Hematopoietic multipotent progenitor cell treated with erythropoietin and hydrocortisone succinate and interleukin-3 and kit ligand, for 6 days (in vitro differentiated cells): Measurements from ENCODE around the gene ADGRF5.
"Not testable (repeated sequence)": the region's sequence is repeated elsewhere in the genome, so short reads cannot be mapped to it uniquely, and the experiment has no call there.

ENCODE experiments used
- DNase-seq: peaks from one replicate; pipeline ENCODE4 v3.0.0-alpha.2; 2015

The ADGRF5 gene

DNA sequence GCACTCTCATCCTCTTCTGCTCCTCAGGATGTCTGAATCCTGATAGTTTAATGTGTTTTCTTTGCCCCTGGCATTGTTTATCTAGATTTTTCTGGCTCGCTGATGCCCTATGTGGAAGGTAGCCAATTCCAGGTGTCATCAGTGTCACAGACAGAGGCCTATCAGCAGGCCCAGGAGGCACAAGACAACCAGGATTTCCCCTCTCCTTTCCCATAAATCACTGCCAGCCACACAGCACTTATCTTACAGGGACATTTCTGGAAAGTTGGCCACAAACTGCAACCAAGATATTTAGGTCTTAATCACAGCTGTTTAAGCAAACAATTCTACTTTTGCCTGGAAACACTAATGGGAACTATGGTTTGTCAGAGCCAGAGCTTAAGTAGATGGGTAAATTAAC lies 28.1 kb downstream of the ADGRF5 start:
- DNase-seq: no peak

DNA sequence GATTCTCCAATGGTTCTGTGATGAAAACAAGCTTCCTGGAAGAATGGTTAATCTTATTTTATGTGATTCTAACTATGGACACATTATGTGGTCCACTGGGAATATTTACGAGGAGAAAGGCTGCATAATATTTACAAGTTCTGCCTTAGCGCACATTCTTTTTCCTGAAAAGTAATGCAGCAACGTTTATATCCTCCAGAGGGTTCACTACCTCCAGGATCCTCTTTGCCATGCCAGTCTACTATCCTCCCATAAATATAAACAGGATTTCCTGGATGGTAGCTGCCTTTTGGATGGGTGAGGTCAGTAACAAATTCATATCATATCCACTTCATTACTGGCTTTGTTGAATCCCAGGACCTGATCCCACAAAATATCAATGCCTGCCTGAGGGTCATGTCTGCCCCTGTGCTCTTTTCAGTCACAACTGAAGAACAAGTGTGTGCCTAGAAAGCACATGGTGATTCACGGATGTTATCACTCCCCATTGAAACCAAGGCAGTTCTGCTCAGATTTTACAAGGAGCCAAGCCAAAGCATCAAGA lies 30.4 kb downstream of the ADGRF5 start:
- no peak for DNase-seq

DNA sequence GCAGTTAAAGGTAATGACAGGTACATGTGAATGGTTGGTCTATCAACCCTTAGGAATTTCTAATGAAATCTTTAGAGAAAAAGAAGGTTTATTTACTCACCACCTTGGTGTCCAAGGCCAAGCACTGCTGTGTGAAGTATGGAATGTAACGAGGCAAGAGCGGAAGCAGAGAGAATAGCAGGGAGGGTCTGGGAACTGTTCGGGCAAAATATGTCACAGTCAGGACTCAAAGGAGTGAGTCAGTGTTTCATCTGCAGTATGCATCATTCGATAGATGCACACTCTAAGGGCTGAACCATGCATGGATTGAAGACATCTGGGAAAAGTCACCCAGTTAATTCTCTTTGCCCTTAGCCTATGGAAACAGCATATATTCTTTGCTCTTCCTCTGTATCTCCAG lies 33.2 kb downstream of the ADGRF5 start:
- no peak for DNase-seq

DNA sequence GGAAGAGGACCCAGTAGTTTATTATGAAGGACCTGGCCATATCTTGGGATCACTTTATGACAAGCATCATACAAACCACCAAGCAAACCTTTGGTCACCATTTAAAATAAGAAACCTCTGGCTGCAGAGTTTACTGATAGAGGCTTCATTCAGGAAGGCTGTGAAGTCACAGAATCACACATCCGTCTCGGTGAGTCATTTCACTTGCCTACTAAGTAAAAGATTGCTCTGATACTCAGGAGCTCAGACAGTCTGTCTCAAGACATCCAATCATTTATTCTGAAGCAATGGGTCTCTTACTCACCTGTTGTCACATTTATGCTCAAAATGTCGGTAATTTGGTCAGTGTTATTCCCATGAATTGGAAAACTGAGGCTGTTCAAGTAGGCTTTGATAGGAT lies 33.7 kb downstream of the ADGRF5 start:
- DNase-seq: no peak

DNA sequence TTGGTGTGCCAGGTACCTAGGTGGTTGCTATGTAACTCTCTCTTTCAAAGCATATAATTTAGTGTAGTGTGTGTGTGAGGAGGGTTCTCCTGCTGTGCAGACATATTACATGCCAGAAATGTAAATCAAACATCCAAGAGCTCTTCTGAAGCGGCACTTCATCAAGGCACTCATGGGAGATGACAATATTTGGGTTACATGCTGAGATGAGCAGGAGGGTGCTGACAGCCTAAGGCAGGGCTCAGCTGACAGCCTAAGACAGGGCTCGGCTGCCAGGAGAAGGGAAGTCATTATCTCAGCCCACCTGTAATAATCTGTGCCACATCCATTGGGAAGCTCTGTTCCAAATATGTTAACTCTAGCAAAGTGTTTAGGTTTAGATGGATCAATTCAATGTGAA lies 39.1 kb downstream of the ADGRF5 start:
- no peak for DNase-seq

DNA sequence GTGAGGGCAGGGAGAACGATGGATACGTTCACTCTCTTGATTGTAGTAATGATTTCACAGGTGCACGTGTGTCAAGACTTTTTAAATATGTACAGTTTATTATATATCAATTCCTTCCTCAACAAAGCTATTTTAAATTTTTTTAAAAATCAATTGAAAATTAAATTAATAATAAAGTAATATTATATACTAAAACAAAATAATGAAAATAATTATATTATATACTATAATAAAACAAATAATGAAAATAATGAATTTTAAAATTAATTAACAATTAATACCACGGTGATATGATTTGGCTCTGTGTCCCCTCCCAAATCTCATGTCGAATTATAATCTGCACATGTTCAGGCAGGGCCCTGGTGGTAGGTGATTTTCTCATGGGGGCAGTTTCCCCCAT lies 42.7 kb downstream of the ADGRF5 start:
- DNase-seq: no peak

DNA sequence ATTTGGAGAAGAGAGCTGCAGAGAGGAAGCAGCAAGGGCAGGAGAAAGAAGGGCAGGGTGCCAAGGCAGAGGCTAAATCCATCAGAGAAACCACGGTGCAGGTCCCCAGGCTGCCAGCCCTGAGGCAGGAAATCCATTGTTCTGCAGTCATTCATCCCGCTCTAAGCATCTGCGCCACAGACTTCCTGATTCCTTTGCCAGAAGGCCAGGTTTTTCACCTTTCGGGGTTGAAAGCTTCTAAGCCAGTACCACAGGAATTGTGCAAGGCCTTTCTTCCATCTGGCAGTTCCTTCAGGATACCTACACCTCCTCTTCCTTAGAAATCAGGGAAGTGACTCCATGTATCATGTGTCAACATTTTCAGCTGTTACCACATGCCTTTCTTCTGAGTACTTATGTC lies 45.6 kb downstream of the ADGRF5 start:
- DNase-seq: no peak

DNA sequence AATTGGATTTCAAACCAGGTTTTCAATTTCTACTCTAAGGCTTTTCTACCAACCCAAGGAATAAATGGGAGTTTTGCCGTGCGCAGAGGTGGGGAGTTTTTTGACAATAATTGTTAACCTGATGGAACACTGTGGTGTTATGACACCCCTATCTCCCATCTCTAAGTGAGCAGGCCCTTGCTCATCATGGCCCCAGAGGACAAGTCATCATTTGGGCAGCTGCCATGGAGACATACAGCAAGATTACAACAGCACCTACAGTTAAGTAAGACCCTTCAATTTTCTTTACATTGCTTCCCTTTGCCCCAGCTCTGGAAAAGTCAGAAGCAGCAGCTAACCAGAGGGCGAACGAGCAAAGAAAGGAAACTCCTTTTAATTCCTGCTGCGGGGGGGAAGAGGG lies 54.3 kb downstream of the ADGRF5 start:
- DNase-seq: no peak

DNA sequence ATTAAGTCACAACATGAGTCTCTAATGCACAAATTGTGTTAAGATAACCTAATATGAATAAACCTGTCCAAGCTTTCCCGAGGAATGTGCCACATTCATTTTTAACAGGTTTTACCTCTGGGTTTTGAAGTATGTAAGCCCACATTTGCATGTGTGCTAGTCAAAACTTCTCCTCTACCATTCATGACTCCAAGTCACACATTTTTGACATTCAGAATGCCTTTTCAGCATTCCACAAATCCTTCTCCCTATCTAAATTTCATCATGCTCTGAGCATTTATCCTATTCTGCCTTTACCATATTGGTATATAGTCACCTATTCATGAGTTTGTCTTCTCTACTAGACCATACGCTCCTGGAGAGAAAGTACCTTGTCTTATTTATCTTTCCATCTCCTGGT lies 56.5 kb downstream of the ADGRF5 start:
- no peak for DNase-seq

DNA sequence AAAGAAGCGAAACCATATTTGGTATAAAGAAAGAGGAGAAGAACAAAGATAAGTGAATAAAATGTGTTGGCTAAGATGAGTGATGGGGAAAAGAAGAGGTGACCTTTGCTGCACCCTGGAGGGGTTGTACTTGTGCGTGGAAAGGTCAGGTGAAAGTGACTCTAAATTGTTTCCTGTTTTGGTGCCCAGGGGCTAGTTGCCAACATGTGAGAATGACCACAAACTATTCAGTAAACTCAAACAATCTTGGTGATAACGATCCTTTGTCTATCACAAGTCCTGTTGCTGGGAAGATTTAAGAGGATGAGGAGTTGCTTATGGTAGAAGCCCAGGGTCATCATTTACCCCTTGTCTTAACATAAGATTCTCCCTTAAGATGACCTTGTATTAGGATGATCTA lies 57.9 kb downstream of the ADGRF5 start:
- no peak for DNase-seq

DNA sequence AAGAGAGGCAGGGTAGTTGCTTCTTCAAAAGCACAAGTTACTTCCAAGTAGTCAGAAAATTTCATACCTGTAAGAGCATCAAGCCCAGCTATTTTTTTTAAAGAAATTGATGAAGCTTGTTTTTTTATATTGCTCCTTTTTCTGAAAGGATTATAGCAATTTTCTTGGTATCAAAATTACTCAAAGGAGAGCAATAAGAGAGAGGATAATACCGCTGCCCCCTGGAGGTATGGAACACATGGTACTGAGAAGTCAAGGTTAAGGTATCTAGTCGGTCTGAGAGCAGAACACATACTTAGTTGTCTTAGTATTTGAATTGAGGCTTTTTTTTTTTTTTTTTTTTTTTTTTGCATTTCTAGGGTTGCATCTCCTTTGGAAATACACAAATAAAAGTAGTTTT lies 59.4 kb downstream of the ADGRF5 start:
- DNase-seq: peak; percentile 24

DNA sequence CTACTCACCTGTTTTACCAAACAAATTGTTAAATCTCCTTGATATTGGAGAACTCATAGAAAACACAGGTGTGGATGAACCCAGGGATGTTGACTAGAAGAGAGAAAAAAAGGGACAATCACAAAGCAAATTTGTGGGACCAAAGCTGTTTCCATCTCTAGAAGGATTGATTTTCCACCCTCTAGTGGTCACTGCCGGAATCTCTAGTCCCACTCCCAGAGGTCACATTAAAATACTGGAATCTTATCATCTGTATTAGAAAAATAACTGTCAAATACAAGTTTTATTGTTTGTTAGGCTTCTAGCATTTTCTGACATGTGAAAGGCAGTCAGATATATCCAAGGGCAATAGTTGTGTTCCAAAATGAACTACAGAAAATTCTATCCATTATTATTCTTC lies 65.8 kb downstream of the ADGRF5 start:
- peak; percentile 60 for DNase-seq

DNA sequence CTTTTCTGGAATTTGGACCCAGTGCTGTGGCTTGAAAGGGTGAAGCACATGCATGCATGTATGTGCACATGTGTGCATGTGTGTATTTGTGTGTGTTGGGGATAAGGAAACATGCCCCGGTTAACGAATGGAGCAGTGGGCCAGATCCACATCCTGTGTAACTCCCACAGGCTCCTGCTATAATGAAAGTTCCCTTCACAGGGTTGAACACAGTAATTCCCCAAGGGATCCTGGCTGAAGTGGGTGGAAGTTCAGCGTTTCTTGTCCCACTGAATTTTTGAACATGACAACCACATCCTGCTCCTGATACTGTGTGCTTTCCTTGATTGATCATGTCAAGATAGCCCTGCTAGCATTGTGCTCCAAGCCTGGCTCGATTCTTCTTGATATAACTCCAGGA lies 70.2 kb downstream of the ADGRF5 start:
- not testable (repeated sequence) for DNase-seq

DNA sequence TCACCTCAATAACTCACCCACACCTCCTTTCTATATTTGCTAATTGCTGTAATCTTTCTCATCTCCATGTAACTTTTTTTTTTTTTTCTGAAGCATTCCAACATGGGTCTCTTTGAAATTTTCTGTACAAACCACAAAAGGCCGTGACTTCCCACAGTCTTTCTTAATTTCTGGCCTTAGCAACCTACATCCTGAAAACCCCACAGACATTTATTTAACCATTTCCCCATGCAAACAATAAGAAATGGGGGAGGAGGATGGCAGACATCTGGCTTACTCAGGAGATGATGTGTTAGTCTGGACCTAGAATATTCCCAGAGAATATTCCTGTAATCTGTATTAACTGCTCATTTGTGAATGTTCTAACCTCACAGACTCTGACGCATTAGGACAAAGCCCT lies 70.9 kb downstream of the ADGRF5 start:
- DNase-seq: no peak

DNA sequence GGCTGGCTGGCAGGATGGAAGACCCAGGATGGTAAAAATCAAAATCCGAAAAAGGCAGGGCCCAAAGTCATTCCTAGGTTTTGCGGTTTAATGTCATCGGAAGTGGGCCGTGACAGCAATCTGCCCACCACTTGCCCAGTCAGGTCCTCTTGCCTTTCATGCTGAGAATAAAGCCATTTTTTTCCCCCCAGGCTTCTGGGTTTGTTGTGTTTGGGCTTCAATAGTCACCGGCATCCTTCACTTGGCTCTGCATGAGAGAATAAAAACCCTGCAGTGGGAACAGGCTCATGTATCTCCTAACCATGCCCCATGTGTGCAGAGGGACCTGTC lies 72.4 kb downstream of the ADGRF5 start:
- DNase-seq: no peak

DNA sequence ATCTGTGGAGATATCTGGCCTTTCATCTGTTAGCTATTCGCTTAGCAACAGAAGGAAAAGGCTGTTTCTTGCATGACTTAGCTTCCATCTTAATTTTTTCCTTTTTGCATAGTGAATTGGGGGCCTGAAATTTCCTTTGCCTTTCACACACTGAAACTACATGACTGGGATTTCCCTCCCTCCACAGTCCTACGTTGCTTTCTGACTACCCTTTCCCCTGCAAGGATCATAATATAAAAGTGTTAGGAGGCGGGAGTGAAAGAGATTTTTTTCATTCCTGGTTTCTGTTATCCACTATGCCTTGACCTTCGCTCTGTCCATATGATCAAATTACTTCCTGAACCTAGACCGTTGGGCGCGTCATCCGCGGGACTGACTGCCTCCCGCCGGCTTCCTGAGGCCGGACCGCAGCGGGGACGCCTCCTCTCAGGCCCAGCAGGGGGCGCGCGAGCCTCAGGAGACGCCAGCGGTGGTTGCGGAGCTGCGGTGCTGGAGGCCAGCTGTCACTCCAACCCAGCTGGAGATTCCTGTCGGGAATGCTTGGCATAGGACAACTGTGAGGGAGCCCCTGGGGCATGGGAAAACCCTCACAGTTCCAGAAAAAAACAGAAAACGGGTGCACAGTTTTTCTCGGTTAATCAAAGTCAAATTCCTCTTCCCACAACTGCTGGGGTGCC lies 72.9 kb downstream of the ADGRF5 start:
- peak; percentile 88 for DNase-seq

DNA sequence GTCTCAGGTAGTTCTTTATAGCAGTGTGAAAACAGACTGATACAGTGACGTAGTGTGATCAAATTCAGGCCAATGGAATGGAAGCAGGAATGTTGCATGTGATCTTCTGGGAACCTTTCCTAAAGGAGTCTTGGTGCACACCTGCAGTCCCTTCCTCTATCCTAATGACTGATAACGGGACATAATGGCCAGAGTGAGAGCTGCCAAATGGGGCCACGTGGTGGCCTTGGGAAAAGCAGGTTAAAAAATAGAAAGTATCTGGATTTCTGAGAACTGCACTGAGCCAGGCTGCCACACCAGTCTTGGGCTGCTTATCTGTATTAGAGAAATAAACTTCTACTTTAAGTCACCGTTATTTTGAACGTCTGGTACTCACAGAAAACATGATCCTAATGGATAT lies 76.6 kb downstream of the ADGRF5 start:
- DNase-seq: no peak

DNA sequence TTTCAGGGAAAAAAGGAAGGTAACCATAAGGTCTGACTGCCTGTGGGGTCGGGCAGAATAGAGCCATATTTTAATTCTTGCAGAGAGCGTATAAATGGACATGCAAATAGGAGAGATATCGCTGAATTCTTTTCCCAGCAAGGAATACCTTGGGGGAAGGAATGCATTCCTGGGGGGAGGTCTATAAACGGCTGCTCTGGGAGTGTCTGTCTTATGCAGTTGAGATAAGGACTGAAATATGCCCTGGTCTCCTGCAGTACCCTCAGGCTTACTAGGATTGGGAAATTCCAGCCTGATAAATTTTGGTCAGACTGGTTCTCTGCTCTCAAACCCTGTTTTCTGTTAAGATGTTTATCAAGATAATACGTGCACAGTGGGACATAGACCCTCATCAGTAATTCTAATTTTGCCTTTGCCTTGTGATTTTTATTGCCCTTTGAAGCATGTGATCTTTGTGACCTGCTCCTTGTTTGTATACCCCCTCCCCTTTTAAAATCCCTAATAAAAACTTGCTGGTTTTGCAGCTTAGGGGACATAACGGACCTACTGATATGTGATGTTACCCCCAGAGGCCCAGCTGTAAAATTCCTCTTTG lies 79.4 kb downstream of the ADGRF5 start:
- DNase-seq: not testable (repeated sequence)

DNA sequence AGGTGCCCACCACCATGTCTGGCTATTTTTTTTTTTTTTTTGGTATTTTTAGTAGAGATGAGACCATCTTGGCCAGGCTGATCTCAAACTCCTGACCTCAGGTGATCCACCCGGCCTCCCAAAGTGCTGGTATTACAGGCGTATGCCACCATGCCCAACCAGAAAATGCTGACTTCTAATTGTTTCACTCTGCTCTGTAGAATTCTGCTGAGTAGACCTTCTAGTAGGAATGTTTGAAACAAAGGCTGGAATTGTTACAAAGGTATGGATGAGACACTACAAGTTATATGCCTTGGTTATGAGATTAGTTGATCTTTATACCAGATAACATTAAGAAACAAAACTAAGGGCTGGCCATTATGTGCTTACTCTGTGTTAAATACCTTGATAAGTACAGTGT lies 83.7 kb downstream of the ADGRF5 start:
- DNase-seq: no peak

DNA sequence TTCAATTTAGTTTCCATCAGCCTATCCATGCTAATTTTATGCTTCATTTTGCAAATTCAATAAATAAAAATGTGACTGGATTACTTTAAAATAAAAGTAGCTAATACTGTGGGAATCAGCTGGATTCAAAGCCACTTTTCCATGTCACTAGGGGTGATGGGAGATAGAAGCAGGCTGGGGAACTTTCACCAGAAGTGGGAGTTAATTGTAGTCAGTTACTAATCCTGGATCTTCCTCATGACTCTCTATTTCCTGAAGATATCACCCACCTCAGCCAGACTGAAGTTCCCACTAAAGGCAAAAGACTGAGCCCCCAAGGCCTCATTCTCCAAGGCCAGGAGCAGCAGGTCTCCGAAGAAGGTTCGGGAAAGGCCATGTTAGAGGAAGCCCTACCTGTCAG lies 86.7 kb downstream of the ADGRF5 start:
- not testable (repeated sequence) for DNase-seq

DNA sequence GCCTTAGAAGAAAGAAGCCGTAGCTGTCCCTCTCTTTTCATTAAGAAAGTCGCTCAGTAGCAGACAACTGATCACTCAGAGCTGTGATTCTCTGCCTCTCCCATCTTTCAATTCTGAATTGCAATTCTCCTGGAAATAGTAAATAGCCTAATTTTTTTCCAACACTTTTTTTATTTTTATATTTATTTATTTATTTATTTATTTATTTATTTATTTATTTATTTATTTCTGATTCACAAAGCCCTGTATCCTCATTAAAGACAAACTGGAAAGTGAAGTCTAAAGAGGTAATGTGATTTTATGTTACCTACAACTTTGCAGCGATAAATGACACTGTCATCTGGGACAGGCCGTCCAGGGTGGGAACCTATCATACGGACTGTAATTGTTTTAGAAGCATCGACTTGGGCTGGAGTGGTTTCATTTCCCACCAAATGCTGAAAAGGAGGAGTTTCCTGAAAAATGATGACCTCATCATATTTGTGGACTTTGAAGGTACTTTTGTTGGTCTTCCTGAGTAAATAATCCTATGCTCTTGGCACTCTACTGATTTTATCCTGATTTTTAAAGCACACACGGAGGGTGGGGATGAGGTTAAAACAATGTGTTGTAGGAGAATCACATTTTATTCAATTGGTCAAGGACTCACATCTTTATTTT lies 87.4 kb downstream of the ADGRF5 start:
- DNase-seq: not testable (repeated sequence)

DNA sequence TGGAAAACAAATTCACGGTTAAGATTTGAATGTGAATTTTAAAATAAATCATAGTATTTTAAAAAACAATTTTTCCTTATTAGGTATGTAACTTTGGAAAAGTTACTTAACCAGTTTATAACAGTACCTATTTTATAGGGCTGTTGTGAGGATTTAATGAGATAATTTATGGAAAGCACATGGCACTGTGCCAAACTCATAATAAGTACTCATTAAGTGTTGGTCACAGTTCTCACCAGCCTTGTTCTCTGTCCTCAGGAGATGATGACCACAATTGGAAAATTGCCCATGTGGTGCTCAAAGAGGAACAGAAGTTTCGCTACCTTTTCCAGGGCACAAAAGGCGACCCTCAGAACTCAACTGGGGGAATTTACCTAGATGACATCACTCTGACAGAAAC lies 88.9 kb downstream of the ADGRF5 start:
- no peak for DNase-seq

DNA sequence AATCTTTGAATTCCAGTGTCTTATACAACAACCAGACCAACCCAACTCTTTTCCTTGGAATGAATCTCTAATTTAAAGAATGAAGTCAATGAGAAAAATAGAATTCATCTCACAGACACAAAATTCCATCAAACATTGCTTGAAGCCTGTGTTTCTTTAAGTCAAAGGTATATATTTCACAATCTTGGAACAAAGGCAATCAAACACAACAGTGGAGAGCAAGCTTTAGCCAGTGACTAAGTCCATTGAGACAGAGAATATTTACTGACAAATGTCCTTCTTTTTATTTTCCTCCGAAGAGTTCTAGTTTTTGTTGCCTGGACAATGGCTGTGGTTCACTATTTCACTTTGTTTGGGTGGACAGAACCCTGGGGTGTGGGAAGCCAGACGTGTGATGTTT lies 92.8 kb downstream of the ADGRF5 start:
- no peak for DNase-seq

DNA sequence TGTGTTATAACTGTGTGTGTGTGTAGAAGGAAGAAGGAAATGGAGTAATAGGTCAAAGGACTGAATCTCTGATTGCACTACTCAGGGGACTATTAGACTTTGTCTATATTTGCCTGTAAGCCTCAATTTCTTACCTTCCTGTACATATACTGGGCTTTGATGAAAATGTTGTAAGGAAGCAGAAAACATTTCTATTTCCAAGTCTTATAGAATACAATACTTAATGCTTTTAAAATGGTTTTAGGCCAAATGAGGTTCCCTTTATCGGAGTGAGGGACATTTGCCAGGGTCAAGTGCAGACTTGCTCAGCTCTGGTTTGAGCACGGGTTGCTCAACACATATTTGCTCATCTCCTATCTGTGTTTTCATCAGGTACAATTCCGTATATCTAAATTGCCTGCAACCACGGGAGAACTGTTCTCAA lies 100.3 kb downstream of the ADGRF5 start:
- peak; percentile 18 for DNase-seq

DNA sequence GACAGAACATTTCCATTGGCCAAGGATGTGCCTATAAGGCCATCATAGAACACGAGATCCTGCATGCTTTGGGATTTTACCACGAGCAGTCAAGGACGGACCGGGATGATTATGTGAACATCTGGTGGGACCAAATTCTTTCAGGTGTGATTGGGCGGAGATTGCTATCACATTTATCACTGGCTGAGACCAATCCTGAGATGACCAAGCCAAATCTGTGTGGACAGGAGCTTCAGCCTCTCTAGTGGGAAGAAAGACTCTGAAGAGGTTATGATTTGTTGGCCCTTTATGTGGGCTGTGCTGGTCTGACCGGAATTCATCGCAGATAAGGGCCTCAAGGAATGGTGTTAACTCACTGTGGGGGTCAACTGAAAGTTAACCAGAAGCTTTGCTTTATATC lies 102.2 kb downstream of the ADGRF5 start:
- no peak for DNase-seq
